Stromal cell of bone marrow (primary cell): ENCODE measurements around the gene HERPUD1.
"Not testable (repeated sequence)": the region's sequence is repeated elsewhere in the genome, so short reads cannot be mapped to it uniquely, and the experiment has no call there.

Source experiments
- DNase-seq: peaks from one replicate; pipeline ENCODE4 v3.0.0-alpha.2; 2012; ENCODE audit warnings: low read depth

The HERPUD1 gene, protein sequence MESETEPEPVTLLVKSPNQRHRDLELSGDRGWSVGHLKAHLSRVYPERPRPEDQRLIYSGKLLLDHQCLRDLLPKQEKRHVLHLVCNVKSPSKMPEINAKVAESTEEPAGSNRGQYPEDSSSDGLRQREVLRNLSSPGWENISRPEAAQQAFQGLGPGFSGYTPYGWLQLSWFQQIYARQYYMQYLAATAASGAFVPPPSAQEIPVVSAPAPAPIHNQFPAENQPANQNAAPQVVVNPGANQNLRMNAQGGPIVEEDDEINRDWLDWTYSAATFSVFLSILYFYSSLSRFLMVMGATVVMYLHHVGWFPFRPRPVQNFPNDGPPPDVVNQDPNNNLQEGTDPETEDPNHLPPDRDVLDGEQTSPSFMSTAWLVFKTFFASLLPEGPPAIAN

DNA sequence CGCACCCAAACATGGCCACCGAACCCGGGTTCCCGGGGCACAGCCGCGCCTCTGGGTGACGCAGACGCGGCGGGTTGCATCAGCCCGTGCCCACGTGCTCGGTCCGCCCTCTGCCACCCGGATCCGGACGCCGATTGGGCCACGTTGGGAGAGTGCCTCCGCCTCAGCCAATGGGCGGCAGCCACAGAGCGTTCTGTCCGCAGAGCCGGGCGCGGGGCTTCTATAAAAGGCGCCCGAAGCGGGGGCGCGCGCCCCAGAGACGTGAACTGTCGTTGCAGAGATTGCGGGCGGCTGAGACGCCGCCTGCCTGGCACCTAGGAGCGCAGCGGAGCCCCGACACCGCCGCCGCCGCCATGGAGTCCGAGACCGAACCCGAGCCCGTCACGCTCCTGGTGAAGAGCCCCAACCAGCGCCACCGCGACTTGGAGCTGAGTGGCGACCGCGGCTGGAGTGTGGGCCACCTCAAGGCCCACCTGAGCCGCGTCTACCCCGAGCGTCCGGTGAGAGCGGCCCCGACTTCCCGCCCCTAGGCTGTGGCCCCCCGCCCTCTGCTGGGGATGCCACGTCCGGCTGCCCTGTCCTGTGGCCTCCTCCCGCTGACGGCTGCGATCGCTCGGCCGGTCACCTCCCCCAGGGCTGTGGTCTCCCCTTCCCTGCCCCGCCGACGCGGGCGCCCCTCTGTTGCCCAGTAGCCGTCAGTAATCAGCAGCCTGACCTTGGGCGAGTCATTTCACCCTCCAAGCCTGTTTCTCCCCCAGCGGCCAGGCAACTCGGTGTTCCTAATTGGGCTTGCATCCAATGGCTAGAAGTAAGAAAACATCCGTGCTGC, at the start of gene HERPUD1:
Gene HERPUD1, plus strand, starts transcription at position 251 of the 829 bp plus-strand sequence. Its CDS starts 103 bp downstream, at position 354.
- peak; percentile 94 for DNase-seq

DNA sequence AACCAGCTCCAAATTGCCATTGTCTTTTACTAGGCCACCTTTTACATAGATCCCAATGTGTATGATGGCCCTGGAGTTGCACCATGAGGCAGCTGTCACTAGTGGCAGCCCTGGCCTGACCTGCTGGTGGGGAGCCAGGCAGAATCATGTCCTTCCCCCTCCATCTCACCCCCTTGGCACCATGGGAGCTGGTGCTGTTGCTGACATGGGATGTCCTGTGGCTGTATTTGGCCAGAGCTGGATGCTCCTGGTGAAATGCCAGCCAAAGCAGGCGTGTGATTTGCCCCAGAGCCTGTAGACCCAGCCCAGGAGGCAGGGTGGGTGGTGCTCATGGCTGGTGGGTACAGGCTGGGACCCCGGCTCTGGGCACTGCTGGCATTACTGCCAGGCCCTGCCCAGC, 48.4 kb upstream of the HERPUD1 start:
- DNase-seq = no peak

DNA sequence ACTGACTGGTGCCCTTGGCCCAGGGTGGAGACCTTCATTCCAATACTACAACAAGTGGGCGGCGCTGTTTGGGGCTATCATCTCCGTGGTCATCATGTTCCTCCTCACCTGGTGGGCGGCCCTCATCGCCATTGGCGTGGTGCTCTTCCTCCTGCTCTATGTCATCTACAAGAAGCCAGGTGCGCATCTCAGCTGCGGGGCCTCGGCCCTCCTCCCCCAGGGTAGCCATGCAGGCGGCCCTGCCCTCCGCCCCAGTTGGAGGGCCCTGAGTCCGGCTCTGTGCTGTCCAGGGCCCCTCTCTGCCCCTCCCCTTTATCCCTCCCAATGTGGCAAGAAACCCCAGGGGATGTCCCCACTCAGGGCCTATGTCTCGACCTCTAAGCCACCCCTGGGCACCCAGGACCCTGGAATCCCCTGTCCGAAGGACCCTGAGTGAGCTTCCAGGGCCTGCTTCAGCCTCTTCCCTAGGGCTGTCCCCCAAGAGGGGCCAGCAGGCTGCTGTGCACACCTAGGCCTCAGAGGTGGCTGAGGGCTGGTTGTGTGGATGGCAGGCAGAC, 47.8 kb upstream of the HERPUD1 start:
- DNase-seq = no peak

DNA sequence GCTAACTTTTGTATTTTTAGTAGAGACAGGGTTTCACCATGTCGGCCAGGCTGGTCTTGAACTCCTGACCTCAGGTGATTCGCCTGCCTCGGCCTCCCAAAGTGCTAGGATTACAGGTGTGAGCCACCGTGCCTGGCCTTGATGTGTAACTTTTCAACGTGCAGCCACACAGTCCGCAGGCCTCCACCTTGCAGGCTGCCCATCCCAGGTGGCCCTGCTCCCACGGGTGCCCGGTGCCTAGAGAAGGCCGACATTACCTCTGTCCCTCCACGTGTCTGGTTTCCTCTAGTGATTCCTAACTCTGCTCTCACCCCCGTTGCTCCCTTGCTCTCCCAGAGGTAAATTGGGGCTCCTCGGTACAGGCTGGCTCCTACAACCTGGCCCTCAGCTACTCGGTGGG, 47.0 kb upstream of the HERPUD1 start:
- not testable (repeated sequence) for DNase-seq

DNA sequence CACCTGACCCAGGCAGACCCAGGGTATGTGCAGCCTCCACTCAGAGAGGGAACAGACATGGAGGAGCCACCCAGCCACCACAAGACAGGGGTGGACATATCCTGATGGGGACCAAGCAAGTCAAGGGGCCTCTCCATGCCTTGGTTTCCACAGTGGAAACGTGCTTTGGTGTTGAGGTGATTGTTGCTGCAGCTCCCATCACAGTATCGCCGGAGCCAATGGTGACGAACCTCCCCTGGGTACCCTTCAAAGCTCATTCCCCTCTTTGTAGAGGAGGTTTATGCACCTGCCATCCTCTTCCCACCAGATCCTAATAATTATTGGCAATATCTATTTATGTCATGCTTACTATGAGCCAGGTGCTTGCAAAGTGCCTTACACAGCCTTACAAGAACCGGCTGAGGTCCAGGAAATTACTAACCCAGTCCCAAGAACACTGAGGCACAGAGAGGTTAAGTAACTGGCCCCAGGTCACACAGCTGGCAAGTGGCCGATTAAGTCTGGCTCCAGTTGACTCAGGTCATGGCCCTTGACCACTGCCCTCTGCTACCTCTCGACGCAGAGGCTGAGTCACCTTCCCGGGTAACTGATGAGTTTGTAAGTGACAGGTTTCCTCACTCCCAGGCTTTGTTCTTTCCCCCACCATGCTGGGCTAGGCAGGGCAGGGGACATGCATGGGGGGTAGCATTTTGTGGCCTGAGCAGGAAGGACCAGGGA, 46.3 kb upstream of the HERPUD1 start:
- DNase-seq = no peak

DNA sequence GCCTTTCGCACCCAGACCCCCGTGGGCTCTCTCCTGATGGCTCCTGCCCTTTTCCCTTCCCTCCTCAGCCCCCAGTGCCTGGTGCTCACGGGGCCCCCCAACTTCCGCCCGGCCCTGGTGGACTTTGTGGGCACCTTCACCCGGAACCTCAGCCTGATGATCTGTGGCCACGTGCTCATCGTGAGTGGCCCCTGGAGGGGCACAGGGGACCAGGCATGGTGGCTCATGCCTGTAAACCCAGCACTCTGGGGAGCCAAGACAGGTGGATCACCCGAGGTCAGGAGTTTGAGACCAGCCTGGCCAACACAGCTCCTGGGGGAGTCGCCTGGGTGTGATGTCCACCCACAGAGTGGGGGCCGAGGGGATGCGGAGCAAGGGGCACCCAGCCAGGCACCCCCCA, 45.6 kb upstream of the HERPUD1 start:
- DNase-seq = no peak

DNA sequence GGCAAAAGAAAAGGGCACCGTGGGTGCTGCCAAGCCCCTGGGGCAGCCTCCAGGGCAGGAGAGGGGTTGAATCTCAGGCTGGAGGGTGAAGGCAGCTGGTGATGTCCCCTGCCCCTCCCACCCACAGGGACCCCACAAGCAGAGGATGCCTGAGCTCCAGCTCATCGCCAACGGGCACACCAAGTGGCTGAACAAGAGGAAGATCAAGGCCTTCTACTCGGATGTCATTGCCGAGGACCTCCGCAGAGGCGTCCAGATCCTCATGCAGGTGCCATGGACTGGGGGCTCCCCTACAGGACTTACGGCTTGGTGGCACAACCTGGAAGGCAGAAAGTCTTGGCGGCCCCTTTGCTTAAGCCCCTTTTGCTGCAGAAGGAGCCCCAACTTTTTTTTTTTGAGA, 45.1 kb upstream of the HERPUD1 start:
- no peak for DNase-seq

DNA sequence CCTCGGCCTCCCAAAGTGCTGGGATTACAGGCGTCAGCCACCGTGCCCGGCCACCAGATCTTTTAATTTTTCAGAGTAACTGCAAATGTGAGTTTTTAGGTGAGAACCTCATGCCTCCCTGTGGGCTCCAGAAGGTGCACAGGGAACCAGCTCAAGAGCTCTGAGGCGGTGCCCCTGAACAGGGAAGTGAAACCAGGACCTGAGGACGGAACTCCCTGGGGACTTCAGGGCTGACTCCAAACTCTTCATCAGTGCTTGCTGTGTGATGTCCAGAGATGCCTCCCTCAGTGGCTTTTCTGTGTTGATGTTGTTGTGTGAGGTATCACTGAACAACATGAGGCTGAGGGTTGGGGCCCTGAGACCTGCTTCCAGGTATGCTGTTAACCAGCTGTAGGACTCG, 43.1 kb upstream of the HERPUD1 start:
- DNase-seq = no peak

DNA sequence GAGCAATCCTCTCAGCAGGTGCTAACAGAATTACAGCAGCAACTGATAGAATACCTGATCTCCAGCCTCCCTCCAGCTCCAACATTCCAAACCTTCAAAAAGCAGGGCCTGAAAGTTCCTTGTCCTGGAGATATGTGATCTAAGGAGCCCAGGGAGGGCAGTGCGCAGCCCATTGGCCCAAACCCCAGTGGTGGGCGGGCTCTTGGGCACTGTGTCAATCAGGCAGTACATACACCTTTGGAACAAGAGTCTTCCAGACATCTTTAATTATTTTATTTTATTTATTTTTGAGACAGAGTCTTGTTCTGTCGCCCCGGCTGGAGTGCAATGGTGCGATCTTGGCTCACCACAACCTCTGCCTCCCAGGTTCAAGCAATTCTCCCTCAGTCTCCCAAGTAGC, 42.7 kb upstream of the HERPUD1 start:
- no peak for DNase-seq

DNA sequence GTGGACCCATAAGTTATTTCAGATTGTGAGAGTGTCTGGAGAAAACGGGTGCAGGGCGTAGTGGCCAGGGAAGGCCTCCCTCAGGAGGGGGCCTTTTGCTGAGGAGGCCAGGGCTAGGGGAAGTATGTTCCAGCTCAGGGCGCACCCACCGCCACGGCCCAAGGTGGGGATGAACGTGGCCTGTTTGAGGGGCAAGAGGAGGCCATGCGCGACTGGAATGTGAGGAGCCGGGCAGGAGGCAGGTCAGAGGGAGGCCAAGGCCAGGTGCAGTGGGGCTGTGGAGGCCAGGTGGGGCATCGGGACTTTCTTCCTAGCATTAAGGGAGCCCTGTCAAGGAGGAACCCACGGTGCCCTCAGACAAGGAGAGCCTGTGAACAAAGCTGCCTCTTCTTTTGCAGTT, 40.3 kb upstream of the HERPUD1 start:
- no peak for DNase-seq

DNA sequence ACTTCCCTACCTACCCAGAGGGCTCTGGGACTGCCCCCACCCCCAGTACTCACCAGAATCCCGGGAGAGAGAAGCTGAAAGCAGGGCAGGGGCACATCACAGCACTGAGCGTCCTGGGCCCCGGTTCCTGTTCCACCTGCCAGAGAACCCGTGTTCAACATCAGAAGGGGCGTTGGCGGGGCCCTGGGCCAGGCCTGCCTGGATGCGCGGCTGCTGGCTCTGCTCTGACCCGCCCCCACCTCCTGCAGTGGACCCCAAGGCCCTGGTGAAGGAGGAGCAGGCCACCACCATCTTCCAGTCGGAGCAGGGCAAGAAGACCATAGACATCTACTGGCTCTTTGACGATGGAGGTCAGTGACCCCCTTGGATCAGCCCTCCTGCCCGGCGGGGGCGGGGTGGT, 39.2 kb upstream of the HERPUD1 start:
- DNase-seq = no peak

DNA sequence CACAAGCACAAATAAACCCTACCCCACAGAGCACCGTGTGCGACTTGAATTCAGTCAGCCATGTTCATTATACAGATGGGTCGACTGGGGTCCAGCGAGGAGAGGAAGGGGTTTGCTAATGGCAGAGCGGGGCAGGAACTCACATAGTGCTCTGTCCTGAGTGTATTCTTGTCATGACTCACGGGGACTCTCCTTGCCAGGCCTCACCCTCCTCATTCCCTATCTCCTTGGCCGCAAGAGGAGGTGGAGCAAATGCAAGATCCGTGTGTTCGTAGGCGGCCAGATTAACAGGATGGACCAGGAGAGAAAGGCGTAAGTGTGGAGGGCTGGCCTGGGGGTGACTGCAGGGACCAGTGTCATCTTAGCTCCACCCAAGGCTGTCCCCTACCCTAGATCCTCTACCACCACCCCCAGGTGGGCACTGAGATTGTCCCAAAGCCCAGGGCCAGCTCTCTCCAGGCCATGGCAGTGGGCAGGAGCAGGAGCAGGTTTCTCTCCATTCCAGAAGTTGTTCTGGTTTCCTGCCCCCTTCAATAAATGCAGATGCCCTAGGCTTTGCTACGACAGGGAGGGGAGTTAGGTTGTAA, 37.5 kb upstream of the HERPUD1 start:
- DNase-seq = no peak

DNA sequence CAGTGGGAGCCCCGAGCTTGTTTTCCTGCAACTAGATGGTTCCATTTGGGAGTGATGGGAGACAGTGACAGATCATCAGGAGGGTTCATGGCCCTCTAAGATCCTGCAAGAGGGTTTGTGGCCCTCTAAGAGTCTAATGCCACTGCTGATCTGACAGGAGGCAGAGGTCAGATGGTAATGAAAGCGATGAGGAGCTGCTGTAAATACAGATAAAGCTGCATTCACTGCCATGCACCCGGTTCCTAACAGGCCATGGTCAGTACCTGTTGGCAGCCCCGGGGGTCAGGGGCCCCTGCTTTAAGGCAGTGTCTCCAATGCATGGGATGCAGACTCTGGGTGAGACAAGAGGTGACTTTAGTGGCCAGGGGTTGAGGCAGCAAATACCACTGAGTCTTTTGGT, 36.1 kb upstream of the HERPUD1 start:
- no peak for DNase-seq

DNA sequence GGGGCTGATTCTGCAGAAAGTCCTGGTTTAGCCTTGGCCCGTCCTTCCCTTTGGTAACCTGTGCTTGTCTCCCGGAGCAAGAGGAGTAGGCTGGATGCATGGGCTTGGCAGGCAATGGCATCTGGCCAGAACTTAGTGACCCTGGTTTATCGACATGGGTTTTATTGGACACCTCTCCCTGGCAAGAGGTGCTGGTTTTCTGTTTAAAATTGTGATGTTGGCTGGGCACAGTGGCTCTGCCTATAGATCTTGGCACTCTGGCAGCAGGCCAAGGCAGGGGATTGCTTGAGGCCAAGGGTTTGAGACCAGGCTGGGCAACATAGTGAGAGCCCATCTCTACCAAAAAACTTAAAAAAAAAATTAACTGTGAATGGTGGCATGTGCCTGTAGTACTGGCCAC, 35.7 kb upstream of the HERPUD1 start:
- DNase-seq = no peak

DNA sequence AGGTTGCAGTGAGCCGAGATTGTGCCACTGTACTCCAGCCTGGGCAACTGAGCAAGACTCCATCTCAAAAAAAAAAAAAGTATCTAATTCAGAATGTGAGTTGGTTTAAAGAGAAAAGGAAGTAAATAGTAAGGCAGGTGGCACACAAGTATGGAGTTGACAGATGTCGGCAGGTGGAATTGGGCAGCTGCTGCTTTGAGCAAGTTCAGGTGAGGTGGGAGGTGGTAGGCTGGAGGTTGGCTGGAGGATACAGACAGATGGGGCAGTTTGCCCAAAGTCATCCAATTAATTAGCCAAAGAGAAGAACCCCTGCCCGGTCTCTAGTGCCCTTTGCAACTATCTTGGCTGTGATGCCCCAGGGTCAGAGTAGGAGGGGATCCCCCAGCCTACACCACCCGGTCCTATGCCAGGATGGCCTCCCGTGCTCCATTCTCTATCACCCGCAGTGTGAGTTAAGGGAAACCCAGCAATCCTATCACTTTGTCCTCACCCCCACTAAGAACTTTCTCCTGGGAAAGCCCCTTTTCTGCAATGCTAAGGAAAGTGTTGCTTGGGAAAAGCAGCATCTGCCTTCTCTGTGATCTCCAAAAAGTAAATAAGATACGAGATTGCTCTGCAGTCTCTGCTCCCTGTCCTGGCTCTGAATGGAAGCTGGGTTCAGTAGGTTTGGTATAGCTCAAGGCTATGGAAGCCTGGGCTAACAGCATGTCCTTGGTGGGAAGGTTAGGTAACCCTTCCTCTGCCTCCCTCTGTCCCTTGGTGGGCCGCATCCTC, 34.7 kb upstream of the HERPUD1 start:
- no peak for DNase-seq

DNA sequence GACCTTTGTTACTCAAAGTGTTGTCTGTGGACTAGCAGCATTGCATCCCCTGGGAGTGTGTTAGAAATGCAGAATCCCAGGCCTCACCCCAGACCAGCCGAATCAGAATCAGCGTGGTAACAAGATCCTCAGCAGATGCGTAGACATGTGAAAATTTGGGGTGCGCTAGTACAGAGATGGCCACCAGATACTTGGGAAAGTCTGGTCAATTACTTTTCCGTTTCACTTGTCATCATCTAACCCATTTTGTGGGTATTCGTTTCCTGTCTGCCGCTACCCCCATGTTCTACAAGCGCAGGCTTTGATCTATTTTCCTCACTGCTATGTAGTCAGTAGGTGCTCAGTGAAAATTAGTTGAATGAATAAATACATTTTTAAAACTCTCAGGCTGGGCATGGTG, 33.1 kb upstream of the HERPUD1 start:
- DNase-seq = no peak

DNA sequence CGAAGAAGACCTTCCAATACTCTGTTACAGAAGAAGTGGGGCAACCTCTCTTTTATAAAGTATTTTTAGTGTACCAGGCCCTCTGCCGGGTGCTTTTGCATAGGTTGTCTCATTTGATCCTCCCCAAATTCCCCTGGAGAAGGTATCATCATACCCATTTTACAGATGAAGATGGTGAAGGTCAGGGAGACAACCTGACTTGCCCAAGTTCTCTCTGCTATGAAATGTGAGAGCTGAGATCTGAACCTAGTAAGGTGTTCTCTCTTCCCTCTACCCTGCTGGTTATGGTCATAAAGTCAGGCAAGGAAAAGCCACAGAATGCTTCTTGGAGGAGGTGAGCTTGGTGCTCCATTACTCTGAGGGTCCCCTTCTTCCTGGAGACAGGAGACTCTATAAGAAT, 28.1 kb upstream of the HERPUD1 start:
- no peak for DNase-seq

DNA sequence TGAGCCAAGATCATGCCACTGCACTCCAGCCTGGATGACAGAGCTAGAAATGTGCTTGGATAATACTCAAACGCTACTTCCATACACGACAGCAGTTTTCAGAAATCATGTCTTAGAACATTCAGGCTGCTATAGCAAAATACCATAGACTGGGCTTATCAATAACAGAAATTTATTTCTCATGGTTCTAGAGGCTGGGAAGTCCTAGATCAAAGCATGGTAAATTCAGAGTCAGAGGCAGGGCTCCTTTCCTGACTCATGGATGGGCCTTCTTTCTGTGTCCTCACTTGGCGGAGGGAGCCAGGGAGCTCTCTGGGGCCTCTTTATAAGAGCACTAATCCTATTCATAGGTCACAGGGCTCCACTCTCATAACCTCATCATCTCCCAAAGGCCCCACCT, 24.5 kb upstream of the HERPUD1 start:
- DNase-seq = no peak

DNA sequence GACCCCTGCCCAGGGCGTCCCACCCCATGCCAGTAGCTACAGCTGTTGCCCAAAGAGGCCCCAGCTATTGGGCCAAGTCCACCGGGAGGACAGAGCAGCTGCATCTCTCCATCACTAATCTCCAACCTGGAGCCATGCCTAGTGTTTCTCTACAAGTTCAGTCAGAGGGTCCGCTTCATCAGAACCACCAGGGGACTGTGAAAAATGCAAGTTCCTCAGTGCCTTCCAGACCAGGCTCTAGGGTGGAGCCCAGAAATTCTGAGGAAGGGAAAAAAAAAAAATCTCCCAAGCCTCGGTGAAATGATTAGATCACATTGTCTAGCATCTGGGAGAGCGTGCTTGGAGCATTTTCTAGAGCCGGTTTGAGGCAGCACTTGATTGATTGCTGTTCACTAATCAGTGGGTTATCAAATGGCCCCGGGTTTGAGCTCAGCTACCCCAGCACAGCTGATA, 22.4 kb upstream of the HERPUD1 start:
- no peak for DNase-seq

DNA sequence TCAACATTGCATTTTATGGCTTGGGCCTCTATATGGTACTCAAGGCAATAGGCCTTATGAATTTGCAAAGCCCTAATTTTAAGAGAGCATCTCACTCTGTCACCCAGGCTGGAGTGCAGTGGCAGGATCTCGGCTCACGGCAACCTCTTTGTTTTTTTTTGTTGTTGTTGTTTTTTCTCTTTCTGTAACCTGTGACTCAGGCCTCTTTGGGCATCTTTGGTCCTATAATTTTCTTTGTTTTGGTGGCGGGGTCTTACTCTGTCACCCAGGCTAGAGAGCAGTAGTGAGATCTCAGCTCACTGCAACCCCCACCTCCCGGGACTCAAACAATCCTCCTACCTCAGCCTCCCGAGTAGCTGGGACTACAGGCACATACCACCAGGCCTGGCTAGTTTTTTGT, 21.8 kb upstream of the HERPUD1 start:
- DNase-seq = no peak
